SK-N-SH treated with all-trans-retinoic acid at 6 μM for 48 hours (cell line): Measurements from ENCODE around the gene ARPIN.

Experiments
- ATAC-seq: fragments of 200-7000 bp; cut with Tn5 transposase; 3 replicates; pipeline ENCODE4 v1.9.1; 2020; ENCODE audit warnings: mild to moderate bottlenecking, moderate library complexity
- ARNTL ChIP-seq: fragments of 450-650 bp; formaldehyde crosslinking; IDR thresholded peaks from 2 replicates; pipeline ENCODE4 v1.5.0; 2020; ENCODE audit warnings: low read depth, mild to moderate bottlenecking, moderate library complexity, borderline replicate concordance
- BACH2 ChIP-seq: fragments of 250-450 bp; sonication (Bioruptor Pico); IDR thresholded peaks from 2 replicates; pipeline ENCODE4 v1.9.0; 2021; ENCODE audit warnings: mild to moderate bottlenecking, borderline replicate concordance
- GLIS3 ChIP-seq: fragments of 250-450 bp; sonication (Bioruptor Pico); IDR thresholded peaks from 2 replicates; pipeline ENCODE4 v1.5.0; 2020; ENCODE audit warnings: mild to moderate bottlenecking, moderate library complexity
- OSR1 ChIP-seq: fragments of 250-450 bp; sonication (Bioruptor Pico); IDR thresholded peaks from 2 replicates; pipeline ENCODE4 v1.8.0; 2022; ENCODE audit warnings: moderate library complexity, mild to moderate bottlenecking, inconsistent platforms
- RARB ChIP-seq: fragments of 250-450 bp; sonication (Bioruptor Pico); IDR thresholded peaks from 2 replicates; pipeline ENCODE4 v1.8.0; 2021; ENCODE audit warnings: mild to moderate bottlenecking, moderate library complexity
- SNAI2 ChIP-seq: fragments of 250-450 bp; sonication (Bioruptor Pico); IDR thresholded peaks from 2 replicates; pipeline ENCODE4 v1.5.0; 2020; ENCODE audit warnings: mild to moderate bottlenecking, moderate library complexity
- TCF4 ChIP-seq: fragments of 250-450 bp; sonication (Bioruptor Pico); IDR thresholded peaks from 2 replicates; pipeline ENCODE4 v1.8.0; 2021; ENCODE audit warnings: mild to moderate bottlenecking, moderate library complexity, borderline replicate concordance
- TOX ChIP-seq: fragments of 250-450 bp; sonication (Bioruptor Pico); IDR thresholded peaks from 2 replicates; pipeline ENCODE4 v1.8.0; 2021; ENCODE audit warnings: mild to moderate bottlenecking, moderate library complexity, borderline replicate concordance
- TSHZ2 ChIP-seq: fragments of 250-450 bp; sonication (Bioruptor Pico); IDR thresholded peaks from 2 replicates; pipeline ENCODE4 v1.5.0; 2020; ENCODE audit warnings: mild to moderate bottlenecking, moderate library complexity
- ZC3H10 ChIP-seq: fragments of 250-450 bp; sonication (Bioruptor Pico); IDR thresholded peaks from 2 replicates; pipeline ENCODE4 v1.5.1; 2021; ENCODE audit warnings: mild to moderate bottlenecking, moderate library complexity
- ZFP3 ChIP-seq: fragments of 250-450 bp; sonication (Bioruptor Pico); IDR thresholded peaks from 2 replicates; pipeline ENCODE4 v1.5.0; 2020; ENCODE audit warnings: mild to moderate bottlenecking, moderate library complexity
- ZFP30 ChIP-seq: fragments of 450-650 bp; formaldehyde crosslinking; IDR thresholded peaks from 2 replicates; pipeline ENCODE4 v1.5.0; 2022; ENCODE audit warnings: mild to moderate bottlenecking, moderate library complexity
- ZNF565 ChIP-seq: fragments of 450-650 bp; formaldehyde crosslinking; conservative IDR thresholded peaks from 2 replicates; pipeline ENCODE4 v1.5.0; 2020; ENCODE audit warnings: low read depth, mild to moderate bottlenecking, moderate library complexity
- ZNF70 ChIP-seq: fragments of 450-650 bp; formaldehyde crosslinking; IDR thresholded peaks from 2 replicates; pipeline ENCODE4 v1.5.0; 2020; ENCODE audit warnings: mild to moderate bottlenecking, moderate library complexity
- ZNF8 ChIP-seq: fragments of 450-650 bp; formaldehyde crosslinking; IDR thresholded peaks from 2 replicates; pipeline ENCODE4 v1.5.0; 2020; ENCODE audit warnings: mild to moderate bottlenecking, moderate library complexity
- TF ChIP-seq, protein P1 (sequence below): fragments of 250-450 bp; sonication (Bioruptor Pico); IDR thresholded peaks from 2 replicates; pipeline ENCODE4 v1.5.1; 2020; ENCODE audit warnings: low read depth, mild to moderate bottlenecking, moderate library complexity
- TF ChIP-seq, protein P2 (sequence below): fragments of 250-450 bp; sonication (Bioruptor Pico); IDR thresholded peaks from 2 replicates; pipeline ENCODE4 v1.8.0; 2021; ENCODE audit warnings: low read depth, mild to moderate bottlenecking, moderate library complexity, borderline replicate concordance

ARPIN gene

GRCh38 chr15:89900849-89901248, 11.9 kb downstream of the ARPIN start (continued):
- TF ChIP-seq ZFP3 (CRISPR knock-in tag) = no peak
- no peak for TF ChIP-seq ZNF8 (CRISPR knock-in tag)
- TF ChIP-seq ZC3H10 (CRISPR knock-in tag) = no peak
- TF ChIP-seq TCF4 (CRISPR knock-in tag) = no peak
- TF ChIP-seq BACH2 (CRISPR knock-in tag) = no peak
- no peak for TF ChIP-seq TOX

GRCh38 chr15:89899951-89900567, 12.7 kb downstream of the ARPIN start:
- TF ChIP-seq OSR1 (CRISPR knock-in tag) = no peak
- TF ChIP-seq, all 23 proteins: peak for 0
- ATAC-seq = no peak

DNA sequence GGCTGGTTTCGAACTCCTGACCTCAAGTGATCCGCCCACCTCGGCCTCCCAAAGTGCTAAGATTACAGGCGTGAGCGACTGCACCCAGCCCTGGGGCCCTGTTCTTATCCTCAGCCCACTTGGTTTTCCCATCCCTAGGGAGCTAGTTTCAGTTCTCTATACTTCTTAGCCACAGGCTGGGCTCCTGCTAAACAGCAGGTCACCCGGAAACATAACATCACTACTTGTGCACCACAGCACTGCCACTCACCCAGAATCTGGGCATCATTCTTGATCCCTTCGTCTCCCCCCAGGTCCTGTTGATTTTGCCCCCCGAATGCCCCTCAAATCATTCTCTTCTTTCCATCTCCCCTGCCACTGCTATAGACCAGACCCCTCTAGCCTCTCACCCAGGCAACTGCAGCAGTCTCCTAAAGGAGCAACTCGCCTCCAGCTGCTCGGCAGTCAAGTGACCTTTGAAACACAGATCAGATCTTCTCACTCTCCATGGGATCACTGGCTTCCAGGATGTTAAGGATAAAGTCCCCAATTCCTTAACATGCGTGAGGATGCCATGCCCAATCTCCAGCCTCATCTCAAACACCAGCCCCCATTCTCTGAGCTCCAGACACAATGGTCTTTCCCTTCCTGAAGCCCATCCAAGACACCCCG, 13.3 kb downstream of the ARPIN start:
- no peak for ATAC-seq
- TF ChIP-seq OSR1 (CRISPR knock-in tag) (no peak), RARB (CRISPR knock-in tag) (no peak), SNAI2 (no peak), TCF4 (CRISPR knock-in tag) (no peak), ZFP30 (CRISPR knock-in tag) (no peak), TSHZ2 (no peak)
- TF ChIP-seq, protein P1, sequence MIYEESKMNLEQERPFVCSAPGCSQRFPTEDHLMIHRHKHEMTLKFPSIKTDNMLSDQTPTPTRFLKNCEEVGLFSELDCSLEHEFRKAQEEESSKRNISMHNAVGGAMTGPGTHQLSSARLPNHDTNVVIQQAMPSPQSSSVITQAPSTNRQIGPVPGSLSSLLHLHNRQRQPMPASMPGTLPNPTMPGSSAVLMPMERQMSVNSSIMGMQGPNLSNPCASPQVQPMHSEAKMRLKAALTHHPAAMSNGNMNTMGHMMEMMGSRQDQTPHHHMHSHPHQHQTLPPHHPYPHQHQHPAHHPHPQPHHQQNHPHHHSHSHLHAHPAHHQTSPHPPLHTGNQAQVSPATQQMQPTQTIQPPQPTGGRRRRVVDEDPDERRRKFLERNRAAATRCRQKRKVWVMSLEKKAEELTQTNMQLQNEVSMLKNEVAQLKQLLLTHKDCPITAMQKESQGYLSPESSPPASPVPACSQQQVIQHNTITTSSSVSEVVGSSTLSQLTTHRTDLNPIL = no peak

GRCh38 chr15:89898614-89899294, 14.0 kb downstream of the ARPIN start:
- ATAC-seq = peak; percentile 73

GRCh38 chr15:89898146-89898545, 14.6 kb downstream of the ARPIN start:
- ATAC-seq = no peak
- no peak for TF ChIP-seq ZC3H10 (CRISPR knock-in tag)
- no peak for TF ChIP-seq SNAI2
- no peak for TF ChIP-seq TOX
- no peak for TF ChIP-seq ARNTL (CRISPR knock-in tag)
- no peak for TF ChIP-seq OSR1 (CRISPR knock-in tag)
- TF ChIP-seq RARB (CRISPR knock-in tag) = no peak
- TF ChIP-seq, protein P2, sequence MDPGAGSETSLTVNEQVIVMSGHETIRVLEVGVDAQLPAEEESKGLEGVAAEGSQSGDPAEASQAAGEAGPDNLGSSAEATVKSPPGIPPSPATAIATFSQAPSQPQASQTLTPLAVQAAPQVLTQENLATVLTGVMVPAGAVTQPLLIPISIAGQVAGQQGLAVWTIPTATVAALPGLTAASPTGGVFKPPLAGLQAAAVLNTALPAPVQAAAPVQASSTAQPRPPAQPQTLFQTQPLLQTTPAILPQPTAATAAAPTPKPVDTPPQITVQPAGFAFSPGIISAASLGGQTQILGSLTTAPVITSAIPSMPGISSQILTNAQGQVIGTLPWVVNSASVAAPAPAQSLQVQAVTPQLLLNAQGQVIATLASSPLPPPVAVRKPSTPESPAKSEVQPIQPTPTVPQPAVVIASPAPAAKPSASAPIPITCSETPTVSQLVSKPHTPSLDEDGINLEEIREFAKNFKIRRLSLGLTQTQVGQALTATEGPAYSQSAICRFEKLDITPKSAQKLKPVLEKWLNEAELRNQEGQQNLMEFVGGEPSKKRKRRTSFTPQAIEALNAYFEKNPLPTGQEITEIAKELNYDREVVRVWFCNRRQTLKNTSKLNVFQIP = no peak
- no peak for TF ChIP-seq ZFP3 (CRISPR knock-in tag)

More at GRCh38 chr15:89898614-89899294, 14.0 kb downstream of the ARPIN start:
- no peak for TF ChIP-seq ZNF70 (CRISPR knock-in tag)
- TF ChIP-seq ZNF565 = no peak
- no peak for TF ChIP-seq OSR1 (CRISPR knock-in tag)
- TF ChIP-seq ZC3H10 (CRISPR knock-in tag) = no peak
- no peak for TF ChIP-seq GLIS3 (CRISPR knock-in tag)
- TF ChIP-seq ZFP30 (CRISPR knock-in tag) = no peak
- TF ChIP-seq ARNTL (CRISPR knock-in tag) = no peak
- TF ChIP-seq TOX = no peak
- TF ChIP-seq ZFP3 (CRISPR knock-in tag) = no peak
- TF ChIP-seq, protein P1 = no peak
